Left ventricle myocardium inferior (tissue), 1 donor: Measurements from ENCODE around the gene MYO18A. TPM values are rescaled to one million over a fixed set of nuclear protein-coding genes. Genes with fewer than 3 reads are reported as not detected.
A peak's percentile ranks its signal among the peaks of the same experiment; 100 is the strongest.
"Not testable (repeated sequence)": the region's sequence is repeated elsewhere in the genome, so short reads cannot be mapped to it uniquely, and the experiment has no call there.

ENCODE experiments used
- DNase-seq: peaks from one replicate; pipeline ENCODE4 v3.0.0-alpha.2; 2020
- H3K27ac ChIP-seq: fragments of 200-600 bp; replicated peaks from 2 replicates; pipeline ENCODE4 v1.8.0; 2021
- H3K27me3 ChIP-seq: fragments of 200-600 bp; 2 replicates; pipeline ENCODE4 v1.8.0; 2021; ENCODE audit warnings: low read depth
- H3K36me3 ChIP-seq: fragments of 200-600 bp; 2 replicates; pipeline ENCODE4 v1.8.0; 2021
- H3K4me1 ChIP-seq: fragments of 200-600 bp; 2 replicates; pipeline ENCODE4 v1.8.0; 2021
- H3K4me3 ChIP-seq: fragments of 200-600 bp; 2 replicates; pipeline ENCODE4 v1.8.0; 2021; ENCODE audit warnings: mild to moderate bottlenecking, moderate library complexity
- H3K9me3 ChIP-seq: fragments of 200-600 bp; replicated peaks from 2 replicates; pipeline ENCODE4 v1.8.0; 2021
- intact Hi-C: fragments of 100-400 bp; cut with micrococcal nuclease; formaldehyde crosslinking; loops from one replicate; pipeline ENCODE4 v1.11.0; 2022
- total RNA-seq: library from RNA; stranded (reverse); fragmentation: NEBNext Ultra II Directional; extraction: Animal tissue kit (Norgen Biotek cat#: 25700); gene quantifications from one replicate; pipeline ENCODE4 v1.2.1, GENCODE V29; 2021
- TF ChIP-seq, protein P1 (sequence below): fragments of 200-600 bp; IDR thresholded peaks from 2 replicates; pipeline ENCODE4 v1.8.0; 2021; ENCODE audit warnings: antibody characterized with exemption, mild to moderate bottlenecking, borderline replicate concordance
- donor health status: DM: no; HTN: yes; CAD: no; lungs with severe emphysema.

The MYO18A gene
- total RNA-seq, 1 donor from 2014 or later, result 397 TPM

- no peaks in the 10 kb centered on the region for H3K9me3 ChIP-seq
- no peak overlapping the region for H3K4me3 ChIP-seq
- peaks cover 51% of the 10 kb centered on the region for H3K4me1 ChIP-seq
- no peak for DNase-seq
- no peaks in the 10 kb centered on the region for H3K27me3 ChIP-seq
- H3K36me3 ChIP-seq, result no peaks in the 10 kb centered on the region
- no peak overlapping the region for H3K27ac ChIP-seq
- TF ChIP-seq, protein P1, sequence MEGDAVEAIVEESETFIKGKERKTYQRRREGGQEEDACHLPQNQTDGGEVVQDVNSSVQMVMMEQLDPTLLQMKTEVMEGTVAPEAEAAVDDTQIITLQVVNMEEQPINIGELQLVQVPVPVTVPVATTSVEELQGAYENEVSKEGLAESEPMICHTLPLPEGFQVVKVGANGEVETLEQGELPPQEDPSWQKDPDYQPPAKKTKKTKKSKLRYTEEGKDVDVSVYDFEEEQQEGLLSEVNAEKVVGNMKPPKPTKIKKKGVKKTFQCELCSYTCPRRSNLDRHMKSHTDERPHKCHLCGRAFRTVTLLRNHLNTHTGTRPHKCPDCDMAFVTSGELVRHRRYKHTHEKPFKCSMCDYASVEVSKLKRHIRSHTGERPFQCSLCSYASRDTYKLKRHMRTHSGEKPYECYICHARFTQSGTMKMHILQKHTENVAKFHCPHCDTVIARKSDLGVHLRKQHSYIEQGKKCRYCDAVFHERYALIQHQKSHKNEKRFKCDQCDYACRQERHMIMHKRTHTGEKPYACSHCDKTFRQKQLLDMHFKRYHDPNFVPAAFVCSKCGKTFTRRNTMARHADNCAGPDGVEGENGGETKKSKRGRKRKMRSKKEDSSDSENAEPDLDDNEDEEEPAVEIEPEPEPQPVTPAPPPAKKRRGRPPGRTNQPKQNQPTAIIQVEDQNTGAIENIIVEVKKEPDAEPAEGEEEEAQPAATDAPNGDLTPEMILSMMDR, result no peak
- intact Hi-C loops, result no loop called here
Measured at GRCh38 chr17:29175349-29175748, 4.8 kb downstream of the MYO18A start.

DNA sequence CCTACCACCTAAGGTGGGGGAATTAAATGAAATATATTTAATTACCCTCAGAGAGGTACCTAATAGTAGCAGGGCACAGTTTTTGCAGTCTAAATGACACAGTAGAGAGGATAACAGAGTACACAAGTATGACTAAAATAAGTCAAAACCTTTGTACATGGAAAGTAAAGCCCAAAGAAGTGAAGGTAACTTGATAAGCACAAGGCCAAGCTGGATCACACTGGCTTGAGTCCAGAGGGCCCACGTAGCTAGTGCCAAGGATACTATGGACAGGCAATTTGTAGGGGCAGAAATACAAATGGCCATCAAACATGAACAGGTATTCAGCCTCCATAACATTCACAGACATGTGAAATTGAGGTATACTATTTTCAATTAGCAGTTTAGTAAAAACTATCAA is 7.6 kb downstream of the MYO18A start:
- H3K27me3 ChIP-seq, result no peaks in the 10 kb centered on the region
- H3K9me3 ChIP-seq, result no peaks in the 10 kb centered on the region
- peaks cover 42% of the 10 kb centered on the region for H3K4me1 ChIP-seq
- no peak overlapping the region for H3K4me3 ChIP-seq
- H3K36me3 ChIP-seq, result no peaks in the 10 kb centered on the region
- intact Hi-C loops, result no loop called here
- no peak overlapping the region for H3K27ac ChIP-seq
- TF ChIP-seq, protein P1, result no peak
- DNase-seq, result no peak

GRCh38 chr17:29170682-29171081 is 9.5 kb downstream of the MYO18A start:
- Histone ChIP-seq H3K27ac (no peak overlapping the region), H3K4me1 (peaks cover 28% of the 10 kb centered on the region), H3K36me3 (peaks cover 12% of the 10 kb centered on the region), H3K4me3 (no peak overlapping the region), H3K9me3 (no peaks in the 10 kb centered on the region), H3K27me3 (no peaks in the 10 kb centered on the region)
- DNase-seq, result no peak
- intact Hi-C loops, result no loop called here
- TF ChIP-seq, protein P1, result no peak

DNA sequence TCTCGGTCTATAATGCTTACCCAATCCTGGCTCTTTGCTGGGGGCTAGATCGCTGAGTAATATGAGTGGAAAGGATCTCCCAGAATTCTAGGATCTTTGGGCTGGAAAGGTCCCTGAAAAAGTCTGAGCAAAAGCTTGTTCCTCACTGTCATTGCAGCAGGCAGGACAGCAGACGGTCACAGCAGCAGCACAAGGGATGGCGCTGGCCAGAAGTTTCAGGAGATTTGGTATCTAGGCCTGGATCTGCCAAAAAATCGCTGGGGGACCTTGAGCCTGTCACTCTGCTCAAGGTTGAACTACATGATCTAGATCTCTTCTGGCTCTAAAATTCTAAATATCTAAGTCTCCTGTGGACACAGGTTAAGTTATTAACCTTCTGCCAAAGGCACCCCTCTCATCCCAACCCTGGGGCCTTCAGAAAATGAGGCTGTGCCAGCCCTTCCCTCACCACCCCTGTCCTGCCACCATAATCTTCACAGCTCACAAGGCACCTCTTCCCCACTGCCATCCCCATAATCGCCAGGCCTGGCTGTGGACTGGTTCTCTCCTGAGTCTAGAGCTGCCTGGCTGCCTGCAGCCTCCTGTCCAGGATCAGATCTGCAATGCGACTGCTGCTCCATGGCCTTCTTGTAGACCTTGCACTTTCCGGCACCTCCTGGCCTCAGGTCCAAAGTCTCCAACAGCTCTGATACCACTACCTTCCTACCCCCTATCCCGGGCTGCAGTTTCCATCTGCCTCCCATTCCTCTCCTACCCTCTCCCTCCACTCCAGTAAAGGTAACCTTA is 10.2 kb downstream of the MYO18A start:
- no peaks in the 10 kb centered on the region for H3K9me3 ChIP-seq
- DNase-seq, result no peak
- H3K27ac ChIP-seq, result no peak overlapping the region
- H3K27me3 ChIP-seq, result no peaks in the 10 kb centered on the region
- H3K4me1 ChIP-seq, result peaks cover 26% of the 10 kb centered on the region
- TF ChIP-seq, protein P1, result no peak
- H3K4me3 ChIP-seq, result no peak overlapping the region
- peaks cover 19% of the 10 kb centered on the region for H3K36me3 ChIP-seq
- intact Hi-C loops, result no loop called here

DNA sequence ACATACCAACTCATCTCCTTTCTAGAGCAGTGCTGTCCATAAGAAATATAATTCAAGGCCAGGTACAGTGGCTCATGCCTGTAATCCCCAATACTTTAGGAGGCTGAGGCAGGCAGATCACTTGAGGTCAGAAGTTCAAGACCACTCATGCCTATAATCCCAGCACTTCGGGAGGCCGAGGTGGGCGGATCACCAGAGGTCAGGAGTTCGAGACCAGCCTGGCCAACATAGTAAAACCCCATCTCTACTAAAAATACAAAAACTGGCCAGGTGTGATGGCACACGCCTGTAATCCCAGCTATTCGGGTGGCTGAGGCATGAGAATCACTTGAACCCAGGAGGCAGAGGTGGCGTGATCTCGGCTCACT is 11.5 kb downstream of the MYO18A start:
- H3K9me3 ChIP-seq, intact Hi-C loops, H3K27me3 ChIP-seq, H3K4me3 ChIP-seq, DNase-seq: not testable (repeated sequence)
- peaks cover 37% of the 10 kb centered on the region for H3K4me1 ChIP-seq
- peaks cover 23% of the 10 kb centered on the region for H3K36me3 ChIP-seq
- H3K27ac ChIP-seq, result peak overlapping the region; percentile 9

DNA sequence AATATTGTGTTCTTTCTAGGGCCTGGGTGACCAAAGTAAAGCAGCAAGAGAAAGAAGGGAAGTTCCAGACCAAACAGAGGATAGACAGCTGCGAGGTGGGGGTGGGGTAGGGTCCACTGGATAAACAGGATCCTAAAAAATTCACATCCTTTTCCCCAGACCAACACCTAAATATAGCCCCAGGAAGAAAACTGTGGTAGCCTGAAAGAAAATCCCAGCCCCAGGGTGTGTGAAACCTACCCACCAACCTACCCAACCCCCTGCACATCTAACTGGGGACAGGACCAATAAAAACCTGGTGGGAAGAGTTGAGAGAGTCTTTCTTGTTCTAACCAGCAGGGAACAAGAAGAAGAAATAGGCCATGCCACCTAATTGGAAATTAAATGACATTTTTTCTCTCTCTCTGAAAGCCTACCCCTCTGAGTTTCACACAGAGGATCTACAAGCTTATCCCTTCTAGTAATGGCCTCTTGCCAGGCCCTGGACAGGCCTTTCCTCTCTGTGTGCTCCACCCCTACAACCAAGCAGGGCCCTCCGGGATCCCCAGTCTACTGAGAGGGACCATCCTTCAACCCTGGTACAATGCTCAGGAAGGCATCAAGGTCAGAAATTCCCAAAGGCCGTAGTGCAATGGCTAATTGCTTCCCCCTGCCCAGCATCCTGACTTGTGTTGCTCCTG is 12.0 kb downstream of the MYO18A start:
- Histone ChIP-seq H3K36me3 (peaks cover 23% of the 10 kb centered on the region), H3K4me3 (no peak overlapping the region), H3K9me3 (no peaks in the 10 kb centered on the region), H3K27ac (peak overlapping the region; percentile 9), H3K4me1 (peaks cover 42% of the 10 kb centered on the region), H3K27me3 (no peaks in the 10 kb centered on the region)
- TF ChIP-seq, protein P1, result no peak
- intact Hi-C loops, result no loop called here
- no peak for DNase-seq
